GM20000 (cell line): ENCODE results near the gene TAF1B.

ENCODE experiments used
- DNase-seq: peaks from one replicate; pipeline ENCODE4 v3.0.0; 2012; ENCODE audit warnings: low spot score
- TF ChIP-seq, protein P1 (sequence below): IDR thresholded peaks from 2 replicates; pipeline ENCODE4 v1.5.1; 2012; ENCODE audit warnings: mild to moderate bottlenecking, control low read depth; ENCODE audit errors: extremely low read depth, missing control alignments

Gene TAF1B

DNA sequence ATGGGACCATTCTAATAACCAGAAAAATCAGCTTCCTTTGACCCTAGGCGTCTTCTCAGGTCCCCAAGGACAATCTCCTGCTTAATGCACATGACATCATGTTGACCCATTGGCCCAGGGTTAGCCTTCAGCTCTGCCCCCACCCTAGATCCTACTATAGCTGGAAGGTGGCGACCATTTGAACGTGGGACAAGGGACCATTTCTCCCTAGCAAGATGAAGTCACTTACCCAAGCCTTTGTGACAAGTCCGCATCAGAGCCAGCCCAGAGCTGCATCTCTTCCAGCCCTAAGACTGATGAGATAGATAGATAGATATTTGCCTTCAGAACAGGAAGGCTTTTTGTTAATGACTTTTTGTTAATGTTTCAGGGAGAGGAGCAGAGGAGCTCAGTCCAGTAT lies 28.2 kb upstream of the TAF1B start:
- TF ChIP-seq, protein P1, sequence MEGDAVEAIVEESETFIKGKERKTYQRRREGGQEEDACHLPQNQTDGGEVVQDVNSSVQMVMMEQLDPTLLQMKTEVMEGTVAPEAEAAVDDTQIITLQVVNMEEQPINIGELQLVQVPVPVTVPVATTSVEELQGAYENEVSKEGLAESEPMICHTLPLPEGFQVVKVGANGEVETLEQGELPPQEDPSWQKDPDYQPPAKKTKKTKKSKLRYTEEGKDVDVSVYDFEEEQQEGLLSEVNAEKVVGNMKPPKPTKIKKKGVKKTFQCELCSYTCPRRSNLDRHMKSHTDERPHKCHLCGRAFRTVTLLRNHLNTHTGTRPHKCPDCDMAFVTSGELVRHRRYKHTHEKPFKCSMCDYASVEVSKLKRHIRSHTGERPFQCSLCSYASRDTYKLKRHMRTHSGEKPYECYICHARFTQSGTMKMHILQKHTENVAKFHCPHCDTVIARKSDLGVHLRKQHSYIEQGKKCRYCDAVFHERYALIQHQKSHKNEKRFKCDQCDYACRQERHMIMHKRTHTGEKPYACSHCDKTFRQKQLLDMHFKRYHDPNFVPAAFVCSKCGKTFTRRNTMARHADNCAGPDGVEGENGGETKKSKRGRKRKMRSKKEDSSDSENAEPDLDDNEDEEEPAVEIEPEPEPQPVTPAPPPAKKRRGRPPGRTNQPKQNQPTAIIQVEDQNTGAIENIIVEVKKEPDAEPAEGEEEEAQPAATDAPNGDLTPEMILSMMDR = no peak
- no peak for DNase-seq

DNA sequence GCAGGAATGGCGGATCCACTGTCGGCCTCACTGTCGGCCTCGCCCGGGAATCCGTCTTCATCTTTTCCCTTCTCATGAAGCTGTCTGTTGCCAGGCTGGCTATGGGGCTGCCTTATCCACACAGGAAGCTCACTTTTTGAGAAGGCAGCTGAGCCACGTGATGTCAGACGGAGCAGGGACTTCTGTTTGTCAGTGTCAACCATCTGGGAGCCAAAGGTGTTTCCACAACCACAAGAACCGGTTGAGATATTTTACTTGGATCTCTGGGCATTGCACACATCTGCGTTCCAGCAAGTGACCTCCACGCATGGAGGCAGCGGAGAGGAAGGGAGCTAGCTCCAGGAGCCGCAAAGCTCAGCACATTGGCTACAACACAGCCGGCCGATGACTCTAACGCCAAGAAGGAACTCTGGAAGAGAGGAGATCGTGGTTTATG lies 27.4 kb upstream of the TAF1B start:
- no peak for DNase-seq
- TF ChIP-seq, protein P1 = no peak

DNA sequence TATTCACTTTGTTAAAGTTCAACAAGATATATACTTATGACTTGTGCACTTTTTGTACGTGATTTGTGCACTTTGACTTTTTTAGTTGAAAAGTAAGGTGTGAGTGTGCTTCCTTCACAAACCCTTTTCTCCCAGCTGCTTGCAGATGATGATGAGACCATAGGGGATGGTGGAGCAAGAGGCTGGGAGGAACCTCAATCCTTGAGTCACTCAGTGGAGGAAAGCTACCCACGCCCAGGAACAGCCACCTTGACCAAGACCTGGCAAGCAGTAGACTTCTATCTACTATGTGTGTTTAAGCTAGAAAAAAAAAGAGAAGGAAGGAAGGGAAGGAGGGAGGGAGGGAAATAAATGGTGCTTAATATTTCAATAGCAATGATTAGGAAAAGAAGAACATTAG lies 25.2 kb upstream of the TAF1B start:
- TF ChIP-seq, protein P1 = no peak
- no peak for DNase-seq

DNA sequence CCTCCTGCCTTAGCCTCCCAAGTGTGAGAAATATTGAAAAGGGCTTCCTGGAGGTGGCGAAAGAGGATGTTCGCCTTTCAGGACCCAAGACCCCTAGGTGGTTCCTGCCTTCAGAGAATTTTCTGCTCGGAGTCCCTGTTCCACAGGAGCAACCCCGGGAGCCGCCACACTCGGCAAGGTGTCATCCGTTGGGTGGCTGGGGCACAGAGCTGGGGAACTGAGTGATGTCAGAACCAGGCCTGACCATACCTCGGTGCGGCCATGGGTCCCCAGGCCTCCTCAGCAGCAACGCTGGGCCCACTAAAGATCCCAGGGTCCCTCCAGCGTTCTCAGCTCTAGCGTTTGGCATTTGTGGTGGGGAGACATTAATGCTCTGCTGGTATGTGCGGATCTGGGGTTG lies 23.7 kb upstream of the TAF1B start:
- TF ChIP-seq, protein P1 = no peak

DNA sequence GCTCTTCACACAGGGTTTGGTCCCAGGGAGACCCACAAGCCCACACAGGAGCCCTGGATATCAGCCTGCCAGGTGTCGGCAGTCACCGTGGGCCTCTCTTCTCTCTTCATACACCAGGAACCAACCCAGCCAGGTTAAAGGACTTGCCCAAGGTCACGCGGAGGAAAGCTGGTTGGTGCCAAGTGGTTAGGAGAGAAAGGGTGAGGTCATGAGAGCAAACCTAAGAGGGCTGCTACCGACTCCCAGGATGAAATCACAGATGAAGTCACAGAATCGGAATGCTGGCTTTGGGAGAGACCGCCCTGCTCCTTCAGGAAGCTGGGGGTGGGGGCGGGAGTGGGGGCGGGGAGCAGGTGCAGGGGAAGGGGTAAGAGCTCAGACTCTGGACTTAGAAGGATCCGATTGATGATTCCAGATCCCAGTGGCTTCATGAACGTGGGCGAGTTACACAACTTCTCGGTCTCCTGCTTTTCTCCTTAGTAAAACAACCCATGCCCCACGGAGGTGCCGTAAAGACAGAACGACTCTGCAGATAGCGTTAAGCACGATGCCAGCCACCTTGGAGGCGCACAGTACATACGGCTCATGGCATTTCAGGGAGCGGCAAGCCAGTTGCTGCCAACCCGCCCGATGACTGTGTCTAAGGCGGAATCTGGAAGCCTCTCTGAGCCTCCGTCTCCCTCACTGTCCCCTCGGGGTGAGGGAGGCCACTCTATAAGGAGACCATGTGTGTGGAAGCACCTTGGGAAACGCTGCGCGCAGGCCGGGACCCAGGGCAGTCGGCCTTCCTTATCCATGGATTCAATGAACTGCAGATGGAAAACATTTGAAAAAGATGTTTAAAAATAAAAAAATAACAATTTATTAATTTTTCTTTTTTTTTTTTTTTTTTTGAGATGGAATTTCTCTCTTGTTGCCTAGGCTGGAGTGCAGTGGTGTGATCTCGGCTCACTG lies 23.0 kb upstream of the TAF1B start:
- no peak for DNase-seq
- TF ChIP-seq, protein P1 = no peak

More for the DNA sequence above, 23.7 kb upstream of the TAF1B start:
- DNase-seq = no peak

DNA sequence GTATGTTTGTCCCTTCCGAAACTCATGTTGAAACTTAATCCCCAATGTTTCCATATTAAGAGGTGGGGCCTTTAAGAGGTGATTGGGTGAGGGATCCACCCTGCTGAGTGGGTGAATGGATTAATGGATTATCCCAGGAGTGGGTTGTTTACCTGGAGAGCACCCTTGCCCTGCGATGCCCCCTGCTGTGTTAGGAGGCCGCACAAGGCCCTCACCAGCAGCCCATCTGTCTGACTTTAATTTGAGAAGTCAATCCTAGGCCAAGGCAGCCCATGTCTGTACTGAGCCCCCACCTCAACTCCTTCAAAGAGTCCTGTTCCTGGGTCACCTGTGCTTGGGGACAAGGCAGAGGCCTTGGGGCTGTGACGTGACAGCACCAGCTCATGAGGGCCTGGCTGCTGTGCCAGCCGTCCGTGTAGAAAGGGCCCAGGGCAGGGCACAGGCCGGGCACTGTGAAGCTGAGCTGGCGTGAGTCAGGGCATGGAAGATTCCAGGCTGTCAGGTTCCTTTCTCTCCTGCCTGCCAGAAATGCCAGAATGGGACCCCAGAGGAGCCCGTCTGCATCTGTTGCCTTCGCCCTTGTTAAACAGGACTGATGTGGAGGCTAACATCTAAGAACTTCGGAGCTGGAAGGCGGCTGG lies 21.3 kb upstream of the TAF1B start:
- TF ChIP-seq, protein P1 = no peak

DNA sequence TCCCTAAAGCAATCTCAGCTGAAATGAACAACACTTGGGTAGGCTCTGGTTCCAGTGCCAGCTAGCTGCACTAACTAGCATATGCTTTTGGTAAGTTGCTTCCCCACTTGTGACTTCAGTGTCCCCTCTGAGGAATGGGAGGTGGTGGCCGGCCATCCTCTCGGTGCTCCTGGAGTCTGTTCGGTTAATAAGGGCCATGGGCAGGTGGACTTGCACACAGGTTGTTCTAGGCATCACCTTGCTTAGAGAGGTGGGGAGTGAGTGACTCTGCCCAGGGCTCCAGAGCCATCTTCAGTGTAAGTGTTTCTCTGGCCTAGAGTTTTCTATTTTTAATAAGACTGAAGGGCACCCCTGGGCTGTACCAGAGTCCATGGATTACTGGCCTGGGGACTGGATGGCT lies 18.8 kb upstream of the TAF1B start:
- TF ChIP-seq, protein P1 = no peak

More for the DNA sequence above, 21.3 kb upstream of the TAF1B start:
- no peak for DNase-seq

More for the DNA sequence above, 18.8 kb upstream of the TAF1B start:
- DNase-seq = no peak
